Mucosa of rectum (tissue), 2 donors: ENCODE data around the gene HTR2C.

Experiments
- H3K27ac ChIP-seq, 2 donors: one replicate each; pipeline ENCODE4 v1.7.0; 2013; ENCODE audit warnings: inconsistent platforms in 2 of 2, low read depth in 2 of 2, low read length in 2 of 2
- H3K27me3 ChIP-seq, 2 donors: one replicate each; pipeline ENCODE4 v1.7.0; 2013; ENCODE audit warnings: low read length in 2 of 2; ENCODE audit not compliant: control insufficient read depth in 2 of 2, insufficient read depth in 2 of 2
- H3K36me3 ChIP-seq, 2 donors: one replicate each; pipeline ENCODE4 v1.7.0; 2013; ENCODE audit warnings: low read length in 2 of 2; ENCODE audit not compliant: control insufficient read depth in 2 of 2, insufficient read depth in 2 of 2
- H3K4me1 ChIP-seq, 2 donors: one replicate each; pipeline ENCODE4 v1.7.0; 2013; ENCODE audit warnings: low read length in 2 of 2, mild to moderate bottlenecking in 1 of 2; ENCODE audit not compliant: control insufficient read depth in 2 of 2, insufficient read depth in 2 of 2
- H3K4me3 ChIP-seq, 2 donors: one replicate each; pipeline ENCODE4 v1.7.0; 2013; ENCODE audit warnings: low read length in 2 of 2
- H3K9ac ChIP-seq, 2 donors: one replicate each; pipeline ENCODE4 v1.7.0; 2013; ENCODE audit warnings: low read length in 2 of 2, low read depth in 1 of 2, mild to moderate bottlenecking in 1 of 2
- H3K9me3 ChIP-seq, 2 donors: one replicate each; pipeline ENCODE4 v1.7.0; 2013; ENCODE audit warnings: low read length in 2 of 2; ENCODE audit not compliant: control insufficient read depth in 2 of 2
- donor health status: healthy.
- donor health status: Normal muscosa, but diverticular disease.

HTR2C gene

DNA sequence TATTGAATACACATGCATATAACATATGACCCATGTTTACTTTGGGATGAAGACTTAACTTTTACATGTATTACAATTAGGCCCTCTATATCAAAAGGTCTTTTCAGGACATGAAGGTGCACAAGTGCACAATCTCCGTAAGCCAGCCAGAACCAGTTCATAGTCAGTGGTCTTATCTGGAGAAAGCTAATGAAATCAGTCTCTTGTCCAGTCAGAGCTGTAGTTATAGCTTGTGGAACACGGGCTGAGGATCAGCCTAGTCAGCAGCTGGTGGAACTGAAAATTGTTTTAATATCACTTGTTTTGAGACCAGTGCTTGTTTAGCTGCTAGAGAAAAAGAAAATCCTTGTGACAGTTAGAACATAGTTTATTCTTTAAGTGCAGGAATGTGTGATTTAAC lies 235.6 kb downstream of the HTR2C start:
- Histone ChIP-seq H3K36me3 (no peaks in the 10 kb centered on the region), H3K4me3 (no peak overlapping the region), H3K4me1 (no peaks in the 10 kb centered on the region), H3K9me3 (peaks cover 0 to 2% of the 10 kb centered on the region in 2 donors), H3K27ac (no peak overlapping the region), H3K27me3 (peaks cover 0 to 2% of the 10 kb centered on the region in 2 donors), H3K9ac (no peak overlapping the region)

DNA sequence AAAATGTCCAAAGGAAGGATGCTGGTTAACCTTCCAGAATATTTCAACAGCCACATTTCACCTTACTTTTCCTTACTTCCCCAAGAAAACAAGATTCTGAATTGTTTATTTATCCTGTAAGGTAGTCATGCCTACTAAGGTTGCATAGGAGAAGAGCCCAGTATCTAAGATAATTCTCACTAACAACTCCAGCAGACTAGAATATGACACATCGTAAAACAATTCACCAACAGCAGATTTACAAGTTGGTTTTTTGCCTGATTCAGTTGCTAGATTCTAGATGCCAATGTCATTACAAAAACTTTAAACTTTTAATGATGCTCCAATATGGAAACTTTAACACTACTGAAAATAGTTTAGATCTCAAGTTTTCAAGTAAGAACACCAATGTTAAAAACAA lies 257.2 kb downstream of the HTR2C start:
- H3K4me3 ChIP-seq, result no peak overlapping the region
- H3K4me1 ChIP-seq, result no peaks in the 10 kb centered on the region
- H3K9me3 ChIP-seq, result peaks cover 0 to 2% of the 10 kb centered on the region in 2 donors
- no peaks in the 10 kb centered on the region for H3K36me3 ChIP-seq
- no peak overlapping the region for H3K27ac ChIP-seq
- H3K9ac ChIP-seq, result no peak overlapping the region
- no peaks in the 10 kb centered on the region for H3K27me3 ChIP-seq

DNA sequence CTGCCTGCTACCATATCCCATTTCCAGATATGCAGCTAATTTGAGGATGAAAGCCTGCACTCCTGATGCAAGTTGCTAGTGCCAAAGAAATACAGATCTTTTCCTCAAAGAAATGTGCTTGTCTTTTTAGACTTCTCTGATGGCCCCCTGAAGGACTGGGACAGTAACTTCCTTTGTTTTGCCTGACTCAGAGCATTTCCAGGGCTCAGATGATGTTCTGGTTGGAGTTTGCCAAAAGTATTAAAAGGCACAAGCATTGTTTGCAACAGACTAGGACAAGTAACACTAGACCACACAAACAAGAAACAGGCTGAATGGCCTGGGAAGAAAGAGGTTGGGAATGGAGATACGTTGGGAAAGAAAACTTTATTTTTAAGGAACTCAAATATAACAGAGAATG lies 258.3 kb downstream of the HTR2C start:
- Histone ChIP-seq H3K4me1 (no peaks in the 10 kb centered on the region), H3K9ac (no peak overlapping the region), H3K9me3 (peaks cover 0 to 2% of the 10 kb centered on the region in 2 donors), H3K27ac (no peak overlapping the region), H3K27me3 (no peaks in the 10 kb centered on the region), H3K36me3 (no peaks in the 10 kb centered on the region), H3K4me3 (no peak overlapping the region)

- no peaks in the 10 kb centered on the region for H3K27me3 ChIP-seq
- H3K4me3 ChIP-seq, result no peak overlapping the region
Measured at GRCh38 chrX:114889481-114889880, 305.6 kb downstream of the HTR2C start.

GRCh38 chrX:114903618-114904017 lies 319.7 kb downstream of the HTR2C start:
- H3K4me3 ChIP-seq, result no peak overlapping the region
- no peaks in the 10 kb centered on the region for H3K9me3 ChIP-seq
- no peaks in the 10 kb centered on the region for H3K4me1 ChIP-seq
- no peak overlapping the region for H3K9ac ChIP-seq
- H3K36me3 ChIP-seq, result no peaks in the 10 kb centered on the region
- H3K27ac ChIP-seq, result no peak overlapping the region
- no peaks in the 10 kb centered on the region for H3K27me3 ChIP-seq

More at GRCh38 chrX:114889481-114889880, 305.6 kb downstream of the HTR2C start:
- no peak overlapping the region for H3K27ac ChIP-seq
- H3K4me1 ChIP-seq, result no peaks in the 10 kb centered on the region
- H3K9me3 ChIP-seq, result no peaks in the 10 kb centered on the region
- H3K36me3 ChIP-seq, result no peaks in the 10 kb centered on the region
- no peak overlapping the region for H3K9ac ChIP-seq

DNA sequence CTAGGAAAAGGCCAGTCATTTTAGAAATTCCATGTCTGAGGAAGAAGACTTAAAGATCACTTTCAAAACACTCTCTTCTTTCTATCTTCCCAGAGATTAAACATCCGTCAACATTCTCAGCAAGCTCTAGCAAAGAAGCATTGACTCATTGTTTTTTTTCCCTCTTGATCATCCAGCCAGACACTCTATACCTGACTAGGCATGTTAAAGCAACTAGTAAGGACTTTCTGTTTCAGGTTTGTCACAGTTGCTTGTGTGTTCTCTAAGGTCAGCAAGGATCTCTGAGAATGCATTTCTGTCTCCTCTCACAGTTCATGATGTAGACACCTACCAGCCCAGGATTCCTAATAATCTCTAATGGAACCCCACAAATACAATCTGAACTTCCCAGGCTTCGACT lies 321.4 kb downstream of the HTR2C start:
- no peak overlapping the region for H3K27ac ChIP-seq
- no peaks in the 10 kb centered on the region for H3K9me3 ChIP-seq
- H3K36me3 ChIP-seq, result no peaks in the 10 kb centered on the region
- no peaks in the 10 kb centered on the region for H3K27me3 ChIP-seq
- H3K4me3 ChIP-seq, result no peak overlapping the region
- no peak overlapping the region for H3K9ac ChIP-seq
- H3K4me1 ChIP-seq, result no peaks in the 10 kb centered on the region

DNA sequence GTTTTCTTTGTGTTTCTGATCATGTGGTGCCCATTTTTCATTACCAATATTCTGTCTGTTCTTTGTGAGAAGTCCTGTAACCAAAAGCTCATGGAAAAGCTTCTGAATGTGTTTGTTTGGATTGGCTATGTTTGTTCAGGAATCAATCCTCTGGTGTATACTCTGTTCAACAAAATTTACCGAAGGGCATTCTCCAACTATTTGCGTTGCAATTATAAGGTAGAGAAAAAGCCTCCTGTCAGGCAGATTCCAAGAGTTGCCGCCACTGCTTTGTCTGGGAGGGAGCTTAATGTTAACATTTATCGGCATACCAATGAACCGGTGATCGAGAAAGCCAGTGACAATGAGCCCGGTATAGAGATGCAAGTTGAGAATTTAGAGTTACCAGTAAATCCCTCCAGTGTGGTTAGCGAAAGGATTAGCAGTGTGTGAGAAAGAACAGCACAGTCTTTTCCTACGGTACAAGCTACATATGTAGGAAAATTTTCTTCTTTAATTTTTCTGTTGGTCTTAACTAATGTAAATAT lies 323.2 kb downstream of the HTR2C start:
- no peak overlapping the region for H3K27ac ChIP-seq
- no peaks in the 10 kb centered on the region for H3K36me3 ChIP-seq
- H3K4me3 ChIP-seq, result no peak overlapping the region
- no peaks in the 10 kb centered on the region for H3K4me1 ChIP-seq
- peaks cover 0 to 3% of the 10 kb centered on the region in 2 donors for H3K27me3 ChIP-seq
- no peak overlapping the region for H3K9ac ChIP-seq
- H3K9me3 ChIP-seq, result no peaks in the 10 kb centered on the region

DNA sequence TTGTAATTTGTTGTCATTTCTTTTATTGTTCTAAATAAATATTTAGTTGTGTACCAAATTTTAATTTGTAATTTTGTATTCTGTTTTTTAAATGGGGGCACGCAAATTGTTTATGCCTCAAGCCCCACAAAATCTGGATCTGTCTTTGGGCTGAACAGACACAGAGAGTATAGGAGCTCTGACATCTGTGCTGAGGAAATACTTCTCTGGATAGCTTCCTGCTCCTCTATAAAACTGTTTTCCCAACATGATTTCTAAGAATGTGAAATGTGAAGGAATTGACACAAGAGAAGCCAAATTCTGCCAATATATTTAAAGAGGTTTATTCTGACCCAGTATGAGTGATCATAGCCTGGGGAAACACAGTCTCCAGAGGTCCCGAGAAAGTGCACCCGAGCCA lies 340.5 kb downstream of the HTR2C start:
- Histone ChIP-seq H3K36me3 (no peaks in the 10 kb centered on the region), H3K27ac (no peak overlapping the region), H3K27me3 (no peaks in the 10 kb centered on the region), H3K4me3 (no peak overlapping the region), H3K9me3 (no peaks in the 10 kb centered on the region), H3K9ac (no peak overlapping the region), H3K4me1 (no peaks in the 10 kb centered on the region)

GRCh38 chrX:114924856-114925255 lies 341.0 kb downstream of the HTR2C start:
- H3K9ac ChIP-seq, result no peak overlapping the region
- H3K36me3 ChIP-seq, result no peaks in the 10 kb centered on the region
- no peak overlapping the region for H3K27ac ChIP-seq
- H3K4me1 ChIP-seq, result no peaks in the 10 kb centered on the region
- no peaks in the 10 kb centered on the region for H3K27me3 ChIP-seq
- no peak overlapping the region for H3K4me3 ChIP-seq
- H3K9me3 ChIP-seq, result no peaks in the 10 kb centered on the region

GRCh38 chrX:114930227-114930626 lies 346.3 kb downstream of the HTR2C start:
- H3K27me3 ChIP-seq, result no peaks in the 10 kb centered on the region
- H3K36me3 ChIP-seq, result no peaks in the 10 kb centered on the region
- H3K9ac ChIP-seq, result no peak overlapping the region
- no peaks in the 10 kb centered on the region for H3K4me1 ChIP-seq
- H3K27ac ChIP-seq, result no peak overlapping the region
- H3K4me3 ChIP-seq, result no peak overlapping the region
- peaks cover 0 to 2% of the 10 kb centered on the region in 2 donors for H3K9me3 ChIP-seq

GRCh38 chrX:114932550-114932949 lies 348.7 kb downstream of the HTR2C start:
- Histone ChIP-seq H3K9me3 (peaks cover 0 to 2% of the 10 kb centered on the region in 2 donors), H3K27me3 (no peaks in the 10 kb centered on the region), H3K36me3 (no peaks in the 10 kb centered on the region), H3K4me1 (no peaks in the 10 kb centered on the region), H3K4me3 (no peak overlapping the region), H3K27ac (no peak overlapping the region), H3K9ac (no peak overlapping the region)
